HG02938 (cell line): ENCODE data around the gene VPS45.
"Not testable (repeated sequence)": the region's sequence is repeated elsewhere in the genome, so short reads cannot be mapped to it uniquely, and the experiment has no call there.

Experiments
- ATAC-seq: cut with Tn5 transposase; IDR thresholded peaks from one replicate; pipeline ENCODE4 v1.9.1; 2021; ENCODE audit warnings: mild to moderate bottlenecking, moderate library complexity; ENCODE audit not compliant: unreplicated experiment

The VPS45 gene

GRCh38 chr1:150067184-150068108, at the start of gene VPS45:
TSS of gene VPS45 (plus strand) at chr1:150067776. CDS start at chr1:150067858, 82 bp downstream.
- peak; percentile 86 for ATAC-seq

- ATAC-seq: no peak
Measured at GRCh38 chr1:150018165-150018564, 49.4 kb upstream of the VPS45 start.

GRCh38 chr1:150020711-150021110, 46.9 kb upstream of the VPS45 start:
- no peak for ATAC-seq

- no peak for ATAC-seq
Measured at GRCh38 chr1:150021191-150021694, 46.3 kb upstream of the VPS45 start.

GRCh38 chr1:150022357-150022756, 45.2 kb upstream of the VPS45 start:
- ATAC-seq: no peak

- no peak for ATAC-seq
Measured at GRCh38 chr1:150024156-150024555, 43.4 kb upstream of the VPS45 start.

- ATAC-seq: no peak
Measured at GRCh38 chr1:150028322-150028721, 39.3 kb upstream of the VPS45 start.

GRCh38 chr1:150034336-150034735, 33.2 kb upstream of the VPS45 start:
- ATAC-seq: no peak

- no peak for ATAC-seq
Measured at GRCh38 chr1:150049926-150050325, 17.6 kb upstream of the VPS45 start.

- no peak for ATAC-seq
Measured at GRCh38 chr1:150051089-150051373, 16.5 kb upstream of the VPS45 start.

GRCh38 chr1:150051905-150052412, 15.6 kb upstream of the VPS45 start:
- not testable (repeated sequence) for ATAC-seq

- ATAC-seq: no peak
Measured at GRCh38 chr1:150053926-150054325, 13.7 kb upstream of the VPS45 start.

GRCh38 chr1:150055507-150055906, 12.1 kb upstream of the VPS45 start:
- not testable (repeated sequence) for ATAC-seq

GRCh38 chr1:150056407-150056806, 11.2 kb upstream of the VPS45 start:
- ATAC-seq: no peak

GRCh38 chr1:150060260-150060659, 7.3 kb upstream of the VPS45 start:
- ATAC-seq: no peak

- ATAC-seq: no peak
Measured at GRCh38 chr1:150061632-150062101, 5.9 kb upstream of the VPS45 start.

GRCh38 chr1:150062113-150062512, 5.5 kb upstream of the VPS45 start:
- ATAC-seq: no peak

GRCh38 chr1:150065184-150065871, 2.2 kb upstream of the VPS45 start:
- no peak for ATAC-seq

GRCh38 chr1:150066328-150066727, 1.2 kb upstream of the VPS45 start:
- ATAC-seq: no peak

- ATAC-seq: peak; percentile 11
Measured at GRCh38 chr1:150066838-150067183, 765 bp upstream of the VPS45 start.

- no peak for ATAC-seq
Measured at GRCh38 chr1:150068109-150068435, 496 bp downstream of the VPS45 start.

- ATAC-seq: no peak
Measured at GRCh38 chr1:150069923-150070322, 2.3 kb downstream of the VPS45 start.
